BJ (cell line): ENCODE data around the gene SPSB1. TPM values are rescaled to one million over a fixed set of nuclear protein-coding genes. Genes with fewer than 3 reads are reported as not detected.

Source experiments
- CTCF ChIA-PET: fragments of 350-600 bp; formaldehyde crosslinking; extraction: SDS; loops from one replicate; lab custom pipeline; 2021; ENCODE audit warnings: antibody characterized with exemption, inconsistent platforms; lab: Yijun Ruan, JAX
- POLR2A ChIA-PET: fragments of 300-600 bp; sonication (Branson Sonifier 250); formaldehyde crosslinking; extraction: SDS; loops from one replicate; lab custom pipeline; 2021; ENCODE audit warnings: antibody characterized with exemption; lab: Charles Lee
- DNase-seq: peaks from one replicate; pipeline ENCODE4 v3.0.0-alpha.2; 2011; ENCODE audit warnings: low read depth
- H3K27me3 ChIP-seq: 2 replicates; pipeline ENCODE4 v1.6.0; 2011; ENCODE audit warnings: low read length; ENCODE audit not compliant: control insufficient read depth, insufficient read depth
- H3K36me3 ChIP-seq: 2 replicates; pipeline ENCODE4 v1.5.1; 2011; ENCODE audit warnings: low read length; ENCODE audit not compliant: control insufficient read depth, insufficient read depth
- H3K4me3 ChIP-seq: 2 replicates; pipeline ENCODE4 v1.5.1; 2011; ENCODE audit warnings: low read depth, mild to moderate bottlenecking, control low read depth, low read length
- CTCF ChIP-seq: IDR thresholded peaks from 2 replicates; pipeline ENCODE4 v1.5.1; 2011; ENCODE audit warnings: low read depth, mild to moderate bottlenecking, control low read depth, inconsistent platforms, low read length, moderate library complexity; ENCODE audit not compliant: insufficient read depth
- polyA plus RNA-seq: library from polyadenylated mRNA; depleted of rRNA; stranded (reverse); fragments of >200 nt; gene quantifications from 2 replicates; pipeline ENCODE4 v1.2.3, GENCODE V29; 2011

Gene SPSB1
- polyA plus RNA-seq, 1 experiment = 19.8 TPM

- H3K27me3 ChIP-seq = no peaks in the 10 kb centered on the region
- H3K4me3 ChIP-seq = no peak overlapping the region
- ChIA-PET POLR2A (no interaction called here), CTCF (interaction anchor here (0.9 kb wide), 2 partner anchors 10 to 11 kb away, joined by 3 read pairs; no protein-coding TSS in a partner anchor)
- DNase-seq = no peak
- H3K36me3 ChIP-seq = no peaks in the 10 kb centered on the region; the same call in none of the 2 replicates
- no peak for TF ChIP-seq CTCF
Observed at GRCh38 chr1:9307303-9307702, 14.6 kb downstream of the SPSB1 start.

- ChIA-PET POLR2A (no interaction called here), CTCF (interaction anchor here (0.9 to 1.4 kb wide), 3 partner anchors 9 to 74 kb away, joined by 3 read pairs; partner anchors contain the start of gene H6PD)
- Histone ChIP-seq H3K36me3 (no peaks in the 10 kb centered on the region; the same call in none of the 2 replicates), H3K4me3 (no peak overlapping the region), H3K27me3 (no peaks in the 10 kb centered on the region)
- DNase-seq = no peak
- TF ChIP-seq CTCF = no peak
Observed at GRCh38 chr1:9308236-9308785, 15.6 kb downstream of the SPSB1 start.

GRCh38 chr1:9309080-9309479 is 16.4 kb downstream of the SPSB1 start:
- H3K27me3 ChIP-seq = no peaks in the 10 kb centered on the region
- TF ChIP-seq CTCF = no peak
- ChIA-PET CTCF (interaction anchor here (0.9 to 1.4 kb wide), 3 partner anchors 42 to 146 kb away, joined by 3 read pairs; partner anchors contain the start of gene H6PD), POLR2A (no interaction called here)
- DNase-seq = no peak
- no peaks in the 10 kb centered on the region; the same call in 1 of the 2 replicates for H3K36me3 ChIP-seq
- no peak overlapping the region for H3K4me3 ChIP-seq

GRCh38 chr1:9309991-9310390 is 17.3 kb downstream of the SPSB1 start:
- DNase-seq = no peak
- CTCF ChIA-PET = interaction anchor here (1.2 kb wide), 1 partner anchor 146 kb away, joined by 3 read pairs; no protein-coding TSS in a partner anchor
- Histone ChIP-seq H3K36me3 (no peaks in the 10 kb centered on the region; the same call in 1 of the 2 replicates), H3K4me3 (no peak overlapping the region), H3K27me3 (no peaks in the 10 kb centered on the region)
- no peak for TF ChIP-seq CTCF
- POLR2A ChIA-PET = no interaction called here

- ChIA-PET CTCF (no interaction called here), POLR2A (no interaction called here)
- Histone ChIP-seq H3K4me3 (no peak overlapping the region), H3K27me3 (no peaks in the 10 kb centered on the region), H3K36me3 (no peaks in the 10 kb centered on the region; the same call in 1 of the 2 replicates)
- no peak for TF ChIP-seq CTCF
- no peak for DNase-seq
Observed at GRCh38 chr1:9311029-9311428, 18.3 kb downstream of the SPSB1 start.
